HTERT RPE-1 (cell line): Measurements from ENCODE around the gene PLXDC1.

Source experiments
- in situ Hi-C: fragments of 300-500 bp; cut with MboI; formaldehyde crosslinking; loops from 4 replicates; pipeline ENCODE4 v1.14.3; 2020; ENCODE audit warnings: low sequenced_read_pairs

PLXDC1 gene

GRCh38 chr17:39099663-39100286 lies 51.7 kb downstream of the PLXDC1 start:
- in situ Hi-C loops: no loop called here

- in situ Hi-C loops: no loop called here
Observed at GRCh38 chr17:39098588-39098987, 52.8 kb downstream of the PLXDC1 start.

- in situ Hi-C loops: no loop called here
Observed at GRCh38 chr17:39097537-39097936, 53.9 kb downstream of the PLXDC1 start.

GRCh38 chr17:39097150-39097519 lies 54.3 kb downstream of the PLXDC1 start:
- in situ Hi-C loops: no loop called here

GRCh38 chr17:39096508-39097149 lies 54.8 kb downstream of the PLXDC1 start:
- in situ Hi-C loops: no loop called here

- in situ Hi-C loops: no loop called here
Observed at GRCh38 chr17:39095309-39095686, 56.1 kb downstream of the PLXDC1 start.

GRCh38 chr17:39094607-39095308 lies 56.7 kb downstream of the PLXDC1 start:
- in situ Hi-C loops: no loop called here

GRCh38 chr17:39092692-39093230 lies 58.7 kb downstream of the PLXDC1 start:
- in situ Hi-C loops: no loop called here

- in situ Hi-C loops: no loop called here
Observed at GRCh38 chr17:39090908-39091665, 60.4 kb downstream of the PLXDC1 start.

GRCh38 chr17:39090400-39090799 lies 61.0 kb downstream of the PLXDC1 start:
- in situ Hi-C loops: no loop called here

- in situ Hi-C loops: no loop called here
Observed at GRCh38 chr17:39084558-39084957, 66.9 kb downstream of the PLXDC1 start.

- in situ Hi-C loops: no loop called here
Observed at GRCh38 chr17:39083270-39083669, 68.2 kb downstream of the PLXDC1 start.

GRCh38 chr17:39082482-39082881 lies 69.0 kb downstream of the PLXDC1 start:
- in situ Hi-C loops: no loop called here

GRCh38 chr17:39081851-39082250 lies 69.6 kb downstream of the PLXDC1 start:
- in situ Hi-C loops: no loop called here

- in situ Hi-C loops: no loop called here
Observed at GRCh38 chr17:39080421-39081078, 70.9 kb downstream of the PLXDC1 start.

- in situ Hi-C loops: no loop called here
Observed at GRCh38 chr17:39079836-39080235, 71.6 kb downstream of the PLXDC1 start.

GRCh38 chr17:39077866-39078265 lies 73.6 kb downstream of the PLXDC1 start:
- in situ Hi-C loops: no loop called here

- in situ Hi-C loops: no loop called here
Observed at GRCh38 chr17:39077252-39077651, 74.2 kb downstream of the PLXDC1 start.

- in situ Hi-C loops: no loop called here
Observed at GRCh38 chr17:39074676-39075075, 76.8 kb downstream of the PLXDC1 start.

GRCh38 chr17:39073916-39074315 lies 77.5 kb downstream of the PLXDC1 start:
- in situ Hi-C loops: no loop called here

- in situ Hi-C loops: no loop called here
Observed at GRCh38 chr17:39073353-39073752, 78.1 kb downstream of the PLXDC1 start.
